Activated CD8-positive, alpha-beta T cell treated with anti-CD3 and anti-CD28 coated beads, Interleukin-2, amount 10 ng/mL, durations not matched to agents 7 days and 5 days (primary cell): Measurements from ENCODE around the gene EFS. TPM values are rescaled to one million over a fixed set of nuclear protein-coding genes. Genes with fewer than 3 reads are reported as not detected.
A peak's percentile ranks its signal among the peaks of the same experiment; 100 is the strongest.

Experiments
- ATAC-seq: fragments of 150-1000 bp; cut with Tn5 transposase; one replicate; pipeline ENCODE4 v1.10.0; 2021; ENCODE audit warnings: moderate library complexity
- CTCF ChIA-PET: fragments of 350-600 bp; sonication (Branson Sonifier 250); formaldehyde crosslinking; loops from one replicate; lab custom pipeline; 2021; ENCODE audit warnings: antibody characterized with exemption; lab: Charles Lee
- POLR2A ChIA-PET: fragments of 350-600 bp; sonication (Branson Sonifier 250); formaldehyde crosslinking; loops from one replicate; lab custom pipeline; 2021; ENCODE audit warnings: antibody characterized with exemption; lab: Charles Lee
- DNase-seq: peaks from one replicate; pipeline ENCODE4 v3.0.0-alpha.2; 2020
- H3K27ac Mint-ChIP-seq: one replicate; pipeline ENCODE4 v1.8.0; 2021; ENCODE audit warnings: mild to moderate bottlenecking, mixed read lengths
- H3K27me3 Mint-ChIP-seq: one replicate; pipeline ENCODE4 v1.8.0; 2021; ENCODE audit warnings: low read depth, mixed read lengths
- H3K36me3 Mint-ChIP-seq: one replicate; pipeline ENCODE4 v1.8.0; 2021; ENCODE audit warnings: low read depth, mixed read lengths
- H3K4me1 Mint-ChIP-seq: one replicate; pipeline ENCODE4 v1.8.0; 2021; ENCODE audit warnings: low read depth, mixed read lengths
- H3K4me3 Mint-ChIP-seq: one replicate; pipeline ENCODE4 v1.8.0; 2021; ENCODE audit warnings: mild to moderate bottlenecking, mixed read lengths
- H3K9me3 Mint-ChIP-seq: one replicate; pipeline ENCODE4 v1.8.0; 2022; ENCODE audit warnings: mixed read lengths; ENCODE audit not compliant: insufficient read depth
- total RNA-seq, 2 experiments: library from RNA; stranded (reverse); gene quantifications; one replicate each; pipeline ENCODE4 v1.2.3, GENCODE V29; 2021

The EFS gene
- total RNA-seq, 2 experiments from 2014 or later = not detected

GRCh38 chr14:23382731-23383440 lies 17.9 kb upstream of the EFS start:
- Mint-ChIP-seq H3K36me3 (no peaks in the 10 kb centered on the region), H3K4me1 (no peaks in the 10 kb centered on the region), H3K9me3 (no peaks in the 10 kb centered on the region), H3K27ac (no peak overlapping the region), H3K4me3 (no peak overlapping the region), H3K27me3 (peaks cover 6% of the 10 kb centered on the region)
- POLR2A ChIA-PET = no interaction called here
- ATAC-seq (no peak), DNase-seq (no peak)
- CTCF ChIA-PET = interaction anchor here (0.8 to 7.5 kb wide), 5 partner anchors 30 to 121 kb away, joined by 3 to 87 read pairs (median 3); partner anchors contain the start of gene SLC22A17

- POLR2A ChIA-PET = no interaction called here
- H3K4me1 Mint-ChIP-seq = peaks cover 1% of the 10 kb centered on the region
- DNase-seq (no peak), ATAC-seq (no peak)
- CTCF ChIA-PET = interaction anchor here (0.8 to 7.5 kb wide), 5 partner anchors 29 to 120 kb away, joined by 3 to 87 read pairs (median 3); partner anchors contain the start of gene SLC22A17
- H3K27me3 Mint-ChIP-seq = peaks cover 6% of the 10 kb centered on the region
- no peak overlapping the region for H3K27ac Mint-ChIP-seq
- no peaks in the 10 kb centered on the region for H3K36me3 Mint-ChIP-seq
- no peaks in the 10 kb centered on the region for H3K9me3 Mint-ChIP-seq
- no peak overlapping the region for H3K4me3 Mint-ChIP-seq
Observed at GRCh38 chr14:23382276-23382675, 17.3 kb upstream of the EFS start.

GRCh38 chr14:23381871-23382270 lies 16.9 kb upstream of the EFS start:
- ATAC-seq (no peak), DNase-seq (no peak)
- Mint-ChIP-seq H3K9me3 (no peaks in the 10 kb centered on the region), H3K4me1 (peaks cover 2% of the 10 kb centered on the region), H3K27ac (no peak overlapping the region), H3K36me3 (no peaks in the 10 kb centered on the region), H3K4me3 (no peak overlapping the region), H3K27me3 (peaks cover 6% of the 10 kb centered on the region)
- CTCF ChIA-PET = interaction anchor here (0.8 to 7.5 kb wide), 4 partner anchors 29 to 120 kb away, joined by 3 to 87 read pairs (median 4); partner anchors contain the start of gene SLC22A17
- POLR2A ChIA-PET = no interaction called here

- no peak overlapping the region for H3K27ac Mint-ChIP-seq
- no peaks in the 10 kb centered on the region for H3K36me3 Mint-ChIP-seq
- no peak overlapping the region for H3K4me3 Mint-ChIP-seq
- ChIA-PET CTCF (interaction anchor here (1.0 to 7.5 kb wide), 17 partner anchors 9 to 261 kb away, joined by 3 to 87 read pairs (median 7); no protein-coding TSS in a partner anchor), POLR2A (no interaction called here)
- ATAC-seq (no peak), DNase-seq (no peak)
- H3K4me1 Mint-ChIP-seq = peaks cover 2% of the 10 kb centered on the region
- H3K9me3 Mint-ChIP-seq = no peaks in the 10 kb centered on the region
- peaks cover 6% of the 10 kb centered on the region for H3K27me3 Mint-ChIP-seq
Observed at GRCh38 chr14:23380976-23381375, 16.0 kb upstream of the EFS start.

- H3K9me3 Mint-ChIP-seq = no peaks in the 10 kb centered on the region
- H3K27me3 Mint-ChIP-seq = peaks cover 6% of the 10 kb centered on the region
Observed at GRCh38 chr14:23380197-23380914, 15.4 kb upstream of the EFS start.

DNA sequence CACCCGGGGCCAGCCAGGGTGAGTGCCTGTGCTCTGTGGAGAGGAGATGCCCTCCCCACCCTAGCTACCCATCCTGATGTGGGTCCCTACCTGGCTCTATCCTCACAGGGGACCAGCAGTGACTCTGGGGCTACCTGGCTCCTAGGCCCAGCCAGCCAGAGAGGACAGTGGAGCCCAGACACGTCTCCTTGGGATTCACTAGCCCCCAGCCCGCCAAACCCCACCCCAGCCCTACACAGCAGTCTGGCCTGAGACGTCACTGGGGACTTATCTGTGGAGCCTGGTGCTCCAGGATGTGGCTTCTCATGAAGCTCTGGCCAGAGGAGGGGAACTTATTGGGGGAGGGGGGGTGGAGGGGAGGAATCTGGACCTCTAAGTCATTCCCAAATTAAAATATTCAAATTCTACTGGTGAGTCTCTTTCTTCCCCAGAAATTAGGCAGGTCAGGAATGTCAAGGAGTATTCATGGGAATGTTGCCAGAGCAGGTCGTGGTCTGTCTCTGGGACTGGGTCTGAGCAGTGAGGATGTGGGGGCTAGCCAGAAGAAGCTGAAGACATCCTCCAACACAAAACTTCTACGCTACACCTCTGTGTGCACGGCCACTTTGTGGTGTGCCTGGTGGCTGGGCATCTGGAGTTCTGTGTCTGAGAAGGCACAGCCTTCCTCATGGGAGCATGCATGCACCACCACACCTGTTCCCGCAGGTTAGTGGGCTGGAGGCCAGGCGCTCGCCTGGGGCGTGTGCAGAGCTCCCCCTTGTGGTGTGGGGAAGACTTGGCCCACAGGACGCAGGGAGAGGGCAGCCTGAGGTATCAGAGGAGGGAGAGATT lies 14.6 kb upstream of the EFS start:
- DNase-seq = peak; percentile 72
- Mint-ChIP-seq H3K27ac (no peak overlapping the region), H3K27me3 (peaks cover 6% of the 10 kb centered on the region), H3K4me3 (no peak overlapping the region), H3K9me3 (no peaks in the 10 kb centered on the region), H3K4me1 (peaks cover 2% of the 10 kb centered on the region), H3K36me3 (no peaks in the 10 kb centered on the region)
- ChIA-PET CTCF (interaction anchor here (0.7 to 7.5 kb wide), 43 partner anchors 8 to 613 kb away, joined by 3 to 87 read pairs (median 5); partner anchors contain the start of genes OXA1L, PABPN1 and SLC22A17), POLR2A (interaction anchor here (1.0 kb wide), 1 partner anchor 53 kb away, joined by 5 read pairs; no protein-coding TSS in a partner anchor)
- peak; percentile 93 for ATAC-seq

More at GRCh38 chr14:23380197-23380914, 15.4 kb upstream of the EFS start:
- no peaks in the 10 kb centered on the region for H3K36me3 Mint-ChIP-seq
- ChIA-PET POLR2A (interaction anchor here (1.0 kb wide), 1 partner anchor 54 kb away, joined by 5 read pairs; no protein-coding TSS in a partner anchor), CTCF (interaction anchor here (0.7 to 7.5 kb wide), 41 partner anchors 9 to 614 kb away, joined by 3 to 87 read pairs (median 5); partner anchors contain the start of genes OXA1L, PABPN1 and SLC22A17)
- no peak overlapping the region for H3K4me3 Mint-ChIP-seq
- ATAC-seq = peak; percentile 21
- H3K4me1 Mint-ChIP-seq = peaks cover 2% of the 10 kb centered on the region
- H3K27ac Mint-ChIP-seq = no peak overlapping the region
- no peak for DNase-seq

DNA sequence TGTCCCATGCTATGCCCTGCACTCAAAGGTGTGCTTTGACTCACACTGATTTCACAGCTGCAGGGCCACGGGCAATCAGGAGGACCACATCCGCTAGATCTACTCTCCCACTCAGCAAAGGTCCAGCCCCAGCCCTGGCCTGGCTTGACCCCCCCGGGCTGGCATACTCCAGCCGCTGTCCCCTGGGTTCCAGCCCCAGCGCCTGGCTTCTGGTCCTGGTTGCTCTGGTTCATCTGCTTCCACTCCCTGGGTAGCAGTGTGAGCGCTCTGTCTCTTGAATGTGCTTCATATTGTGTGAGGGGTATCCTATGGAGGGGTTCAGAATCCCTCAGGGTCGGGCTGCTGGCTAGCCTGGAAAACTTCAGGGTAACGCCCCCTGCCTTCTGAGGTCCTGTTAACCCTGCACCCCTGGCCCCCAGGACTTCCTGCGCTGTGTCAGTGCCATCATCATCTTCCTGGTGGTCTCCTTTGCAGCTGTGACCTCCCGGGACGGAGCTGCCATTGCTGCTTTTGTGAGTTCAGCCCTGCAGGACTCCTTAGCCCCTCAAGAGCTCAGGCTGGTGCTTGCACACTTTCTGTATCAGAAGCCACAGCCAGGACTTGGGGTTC lies 13.7 kb upstream of the EFS start:
- H3K9me3 Mint-ChIP-seq = no peaks in the 10 kb centered on the region
- CTCF ChIA-PET = interaction anchor here (1.0 to 7.5 kb wide), 6 partner anchors 40 to 257 kb away, joined by 3 to 87 read pairs (median 4); partner anchors contain the start of gene PABPN1
- H3K4me1 Mint-ChIP-seq = peaks cover 2% of the 10 kb centered on the region
- POLR2A ChIA-PET = no interaction called here
- ATAC-seq (no peak), DNase-seq (no peak)
- H3K36me3 Mint-ChIP-seq = no peaks in the 10 kb centered on the region
- no peak overlapping the region for H3K4me3 Mint-ChIP-seq
- no peak overlapping the region for H3K27ac Mint-ChIP-seq
- H3K27me3 Mint-ChIP-seq = peaks cover 8% of the 10 kb centered on the region

DNA sequence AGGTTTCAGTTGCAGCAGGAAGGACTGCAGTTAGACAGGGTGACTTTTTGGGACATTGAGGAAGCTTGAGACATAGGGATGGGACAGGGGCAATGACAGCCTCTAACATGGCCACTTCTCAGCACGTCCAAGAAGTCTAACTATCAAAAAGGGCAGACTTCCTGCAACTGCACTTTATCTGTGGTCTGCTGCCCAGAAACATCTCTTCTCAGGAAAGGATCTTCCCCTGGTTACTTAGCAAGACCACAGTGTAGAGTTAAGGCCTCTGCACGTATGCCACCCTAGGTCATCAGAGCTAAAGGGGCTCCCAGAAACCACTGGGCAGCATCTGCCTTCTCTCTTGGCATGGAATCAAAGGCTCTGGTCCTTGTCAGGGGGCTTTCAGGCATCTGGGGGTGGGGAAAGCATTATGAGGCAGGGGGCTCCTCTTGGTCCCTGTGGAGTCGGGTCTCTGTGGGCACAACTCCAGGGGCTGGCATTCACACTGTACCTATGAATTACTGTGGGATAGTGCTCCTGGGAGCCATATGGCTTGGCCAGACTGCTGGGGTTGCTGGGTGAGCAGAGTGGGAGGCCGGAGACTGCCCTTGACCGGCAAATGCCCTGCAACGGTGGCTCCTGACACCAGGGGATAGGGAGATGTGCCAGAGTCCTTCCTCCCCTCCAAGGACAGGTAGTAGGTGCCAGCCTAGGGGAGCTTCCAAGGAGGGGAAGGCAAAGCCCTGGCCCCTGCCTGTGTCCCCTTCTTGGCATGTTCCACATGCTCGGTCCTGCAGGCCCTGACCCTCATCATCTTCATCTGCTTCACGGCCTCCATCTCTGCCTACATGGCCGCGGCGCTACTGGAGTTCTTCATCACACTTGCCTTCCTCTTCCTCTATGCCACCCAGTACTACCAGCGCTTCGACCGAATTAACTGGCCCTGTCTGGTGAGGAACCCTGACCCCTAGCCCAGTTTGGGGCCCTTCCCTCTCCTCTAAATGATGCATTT lies 12.9 kb upstream of the EFS start:
- ChIA-PET CTCF (interaction anchor here (1.2 to 7.5 kb wide), 3 partner anchors 50 to 257 kb away, joined by 4 to 87 read pairs (median 27); partner anchors contain the start of gene PABPN1), POLR2A (interaction anchor here (2.1 kb wide), 1 partner anchor 56 kb away, joined by 7 read pairs; no protein-coding TSS in a partner anchor)
- no peaks in the 10 kb centered on the region for H3K9me3 Mint-ChIP-seq
- H3K27ac Mint-ChIP-seq = no peak overlapping the region
- H3K27me3 Mint-ChIP-seq = peaks cover 8% of the 10 kb centered on the region
- H3K4me1 Mint-ChIP-seq = peaks cover 2% of the 10 kb centered on the region
- DNase-seq (no peak), ATAC-seq (no peak)
- H3K36me3 Mint-ChIP-seq = no peaks in the 10 kb centered on the region
- H3K4me3 Mint-ChIP-seq = no peak overlapping the region

- H3K4me1 Mint-ChIP-seq = peaks cover 5% of the 10 kb centered on the region
- no peaks in the 10 kb centered on the region for H3K36me3 Mint-ChIP-seq
- H3K27me3 Mint-ChIP-seq = peaks cover 6% of the 10 kb centered on the region
- H3K4me3 Mint-ChIP-seq = no peak overlapping the region
- ATAC-seq (no peak), DNase-seq (no peak)
- no peak overlapping the region for H3K27ac Mint-ChIP-seq
- CTCF ChIA-PET = interaction anchor here (7.5 kb wide), 1 partner anchor 50 kb away, joined by 87 read pairs; no protein-coding TSS in a partner anchor
- POLR2A ChIA-PET = interaction anchor here (2.1 kb wide), 1 partner anchor 55 kb away, joined by 7 read pairs; no protein-coding TSS in a partner anchor
- no peaks in the 10 kb centered on the region for H3K9me3 Mint-ChIP-seq
Observed at GRCh38 chr14:23377198-23377550, 12.2 kb upstream of the EFS start.
